ENCODE measurements around the gene COLEC11. TPM values are rescaled to one million over a fixed set of nuclear protein-coding genes. Genes with fewer than 3 reads are reported as not detected.

The COLEC11 gene
- polyA plus RNA-seq, 2 of the 4 experiments (the other 2 are of a cell fraction) = 0.30 to 0.97 TPM

DNA sequence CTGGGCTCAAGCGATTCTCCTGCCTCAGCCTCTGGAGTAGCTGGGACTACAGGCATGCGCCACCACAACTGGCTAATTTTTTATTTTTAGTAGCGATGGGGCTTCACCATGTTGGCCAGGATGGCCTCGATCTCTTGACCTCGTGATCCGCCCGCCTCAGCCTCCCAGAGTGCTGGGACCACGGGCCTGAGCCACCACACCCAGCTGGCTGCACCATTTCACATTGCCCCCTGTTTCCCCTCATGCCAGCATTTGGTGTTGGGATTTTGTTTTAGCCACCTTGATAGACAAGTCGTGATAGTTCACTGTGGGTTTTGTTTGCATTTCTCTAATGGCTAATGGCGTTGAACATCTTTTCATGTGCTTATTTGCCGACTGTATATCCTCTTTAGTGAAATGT, 5.8 kb upstream of the COLEC11 start:
- no peak overlapping the region for H3K4me3 ChIP-seq
- ATAC-seq (no peak), FAIRE-seq (no peak), DNase-seq (ENCODE audit: low read depth in 1 of 2, low spot score in 1 of 2) (no peak)
- no peaks in the 10 kb centered on the region for H3K9me3 ChIP-seq
- WGBS (ENCODE audit: missing lambda C conversion rate) = 82% methylated on average over 11 of the region's 11 CpGs
- no peak overlapping the region for H3K27ac ChIP-seq
- ChIA-PET CTCF (no interaction called here), POLR2A (no interaction called here)
- no peak overlapping the region for H3K4me2 ChIP-seq
- peaks cover 37% of the 10 kb centered on the region for H3K4me1 ChIP-seq
- TF ChIP-seq NPAS2 (CRISPR knock-in tag; IDR thresholded peaks at IDR 0.05; ENCODE audit: borderline replicate concordance) = no peak
- no peak for TF ChIP-seq CBX2 (IDR thresholded peaks at IDR 0.05; ENCODE audit: borderline replicate concordance, low read depth)
- TF ChIP-seq SMC3 (IDR thresholded peaks at IDR 0.05) = no peak
- TF ChIP-seq, protein P1, sequence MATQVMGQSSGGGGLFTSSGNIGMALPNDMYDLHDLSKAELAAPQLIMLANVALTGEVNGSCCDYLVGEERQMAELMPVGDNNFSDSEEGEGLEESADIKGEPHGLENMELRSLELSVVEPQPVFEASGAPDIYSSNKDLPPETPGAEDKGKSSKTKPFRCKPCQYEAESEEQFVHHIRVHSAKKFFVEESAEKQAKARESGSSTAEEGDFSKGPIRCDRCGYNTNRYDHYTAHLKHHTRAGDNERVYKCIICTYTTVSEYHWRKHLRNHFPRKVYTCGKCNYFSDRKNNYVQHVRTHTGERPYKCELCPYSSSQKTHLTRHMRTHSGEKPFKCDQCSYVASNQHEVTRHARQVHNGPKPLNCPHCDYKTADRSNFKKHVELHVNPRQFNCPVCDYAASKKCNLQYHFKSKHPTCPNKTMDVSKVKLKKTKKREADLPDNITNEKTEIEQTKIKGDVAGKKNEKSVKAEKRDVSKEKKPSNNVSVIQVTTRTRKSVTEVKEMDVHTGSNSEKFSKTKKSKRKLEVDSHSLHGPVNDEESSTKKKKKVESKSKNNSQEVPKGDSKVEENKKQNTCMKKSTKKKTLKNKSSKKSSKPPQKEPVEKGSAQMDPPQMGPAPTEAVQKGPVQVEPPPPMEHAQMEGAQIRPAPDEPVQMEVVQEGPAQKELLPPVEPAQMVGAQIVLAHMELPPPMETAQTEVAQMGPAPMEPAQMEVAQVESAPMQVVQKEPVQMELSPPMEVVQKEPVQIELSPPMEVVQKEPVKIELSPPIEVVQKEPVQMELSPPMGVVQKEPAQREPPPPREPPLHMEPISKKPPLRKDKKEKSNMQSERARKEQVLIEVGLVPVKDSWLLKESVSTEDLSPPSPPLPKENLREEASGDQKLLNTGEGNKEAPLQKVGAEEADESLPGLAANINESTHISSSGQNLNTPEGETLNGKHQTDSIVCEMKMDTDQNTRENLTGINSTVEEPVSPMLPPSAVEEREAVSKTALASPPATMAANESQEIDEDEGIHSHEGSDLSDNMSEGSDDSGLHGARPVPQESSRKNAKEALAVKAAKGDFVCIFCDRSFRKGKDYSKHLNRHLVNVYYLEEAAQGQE (IDR thresholded peaks at IDR 0.05) = no peak
- no peak for TF ChIP-seq PHF8 (IDR thresholded peaks at IDR 0.05; ENCODE audit: borderline replicate concordance, low read depth)
- TF ChIP-seq KDM5A (IDR thresholded peaks at IDR 0.05) = no peak
- TF ChIP-seq, protein P2, sequence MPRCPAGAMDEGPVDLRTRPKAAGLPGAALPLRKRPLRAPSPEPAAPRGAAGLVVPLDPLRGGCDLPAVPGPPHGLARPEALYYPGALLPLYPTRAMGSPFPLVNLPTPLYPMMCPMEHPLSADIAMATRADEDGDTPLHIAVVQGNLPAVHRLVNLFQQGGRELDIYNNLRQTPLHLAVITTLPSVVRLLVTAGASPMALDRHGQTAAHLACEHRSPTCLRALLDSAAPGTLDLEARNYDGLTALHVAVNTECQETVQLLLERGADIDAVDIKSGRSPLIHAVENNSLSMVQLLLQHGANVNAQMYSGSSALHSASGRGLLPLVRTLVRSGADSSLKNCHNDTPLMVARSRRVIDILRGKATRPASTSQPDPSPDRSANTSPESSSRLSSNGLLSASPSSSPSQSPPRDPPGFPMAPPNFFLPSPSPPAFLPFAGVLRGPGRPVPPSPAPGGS (IDR thresholded peaks at IDR 0.05) = no peak
- TF ChIP-seq HDAC2 (IDR thresholded peaks at IDR 0.05) = no peak
- TF ChIP-seq EP300 (IDR thresholded peaks at IDR 0.05) = no peak
- TF ChIP-seq NFE2L2 (conservative IDR thresholded peaks at IDR 0.05; ENCODE audit: low read length) = no peak
- TF ChIP-seq JUN (IDR thresholded peaks at IDR 0.05) = no peak
- TF ChIP-seq, protein P3, sequence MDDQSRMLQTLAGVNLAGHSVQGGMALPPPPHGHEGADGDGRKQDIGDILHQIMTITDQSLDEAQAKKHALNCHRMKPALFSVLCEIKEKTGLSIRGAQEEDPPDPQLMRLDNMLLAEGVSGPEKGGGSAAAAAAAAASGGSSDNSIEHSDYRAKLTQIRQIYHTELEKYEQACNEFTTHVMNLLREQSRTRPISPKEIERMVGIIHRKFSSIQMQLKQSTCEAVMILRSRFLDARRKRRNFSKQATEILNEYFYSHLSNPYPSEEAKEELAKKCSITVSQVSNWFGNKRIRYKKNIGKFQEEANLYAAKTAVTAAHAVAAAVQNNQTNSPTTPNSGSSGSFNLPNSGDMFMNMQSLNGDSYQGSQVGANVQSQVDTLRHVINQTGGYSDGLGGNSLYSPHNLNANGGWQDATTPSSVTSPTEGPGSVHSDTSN (IDR thresholded peaks at IDR 0.05) = no peak
- no peak for TF ChIP-seq SREBF2 (IDR thresholded peaks at IDR 0.05)

DNA sequence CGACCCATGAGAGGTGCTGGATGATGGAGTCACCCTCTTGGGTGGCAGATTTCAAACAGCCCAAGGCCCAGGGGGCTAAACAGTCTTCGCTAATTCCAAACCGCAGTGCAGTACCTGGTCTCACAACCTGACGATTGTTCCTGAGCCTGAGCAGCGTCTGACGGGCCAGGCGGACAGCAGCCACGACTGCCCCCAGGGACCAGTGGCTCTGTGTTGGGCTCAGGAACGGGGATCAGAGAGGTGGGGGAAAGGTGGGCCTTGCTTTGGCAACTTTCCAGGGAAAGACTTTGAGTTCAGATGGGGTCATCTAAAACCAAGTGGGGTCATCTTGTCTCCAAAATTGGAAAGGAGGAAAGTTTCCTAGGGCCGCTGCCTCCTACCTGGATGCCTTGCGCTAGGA, 492 bp downstream of the COLEC11 start:
- FAIRE-seq = no peak
- ChIA-PET POLR2A (no interaction called here), CTCF (interaction anchor here (3.0 kb wide), 1 partner anchor 12 kb away, joined by 9 read pairs; no protein-coding TSS in a partner anchor)

DNA sequence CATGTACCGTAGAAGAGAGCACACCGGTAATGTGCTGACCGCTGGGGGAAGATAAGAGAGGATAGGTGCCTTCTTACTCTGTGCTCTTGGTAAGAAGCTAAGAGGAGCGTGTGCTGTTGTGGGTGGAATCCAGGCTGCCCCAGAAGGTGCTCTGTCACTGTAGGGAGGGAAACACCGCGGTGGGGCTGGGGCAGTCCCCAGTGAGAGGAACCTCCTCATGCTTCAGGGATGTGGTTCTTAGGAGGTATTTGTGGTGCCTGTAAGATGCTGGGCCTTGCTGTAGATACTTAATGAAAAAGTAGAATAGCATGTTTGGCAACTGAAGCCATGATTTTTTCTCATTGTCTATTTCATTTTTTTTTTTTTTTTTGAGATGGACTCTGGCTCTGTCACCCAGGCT, 1.1 kb downstream of the COLEC11 start:
- 85% methylated on average over 6 of the region's 6 CpGs for WGBS (ENCODE audit: missing lambda C conversion rate)
- Histone ChIP-seq H3K4me1 (no peaks in the 10 kb centered on the region), H3K27ac (no peak overlapping the region), H3K9me3 (no peaks in the 10 kb centered on the region), H3K4me2 (no peak overlapping the region), H3K4me3 (no peak overlapping the region)
- FAIRE-seq (no peak), DNase-seq (ENCODE audit: low read depth in 1 of 2, low spot score in 1 of 2) (no peak), ATAC-seq (peak in 1 of 2 experiments; percentile 14; a peak in 2 of 6 replicates)
- ChIA-PET POLR2A (no interaction called here), CTCF (interaction anchor here (0.7 to 3.0 kb wide), 2 partner anchors 12 to 60 kb away, joined by 4 to 9 read pairs; no protein-coding TSS in a partner anchor)
- TF ChIP-seq, protein P1 (IDR thresholded peaks at IDR 0.05) = no peak
- TF ChIP-seq CBX2 (IDR thresholded peaks at IDR 0.05; ENCODE audit: borderline replicate concordance, low read depth) = no peak
- TF ChIP-seq CHD4 (IDR thresholded peaks at IDR 0.05; ENCODE audit: borderline replicate concordance) = no peak
- TF ChIP-seq, protein P4, sequence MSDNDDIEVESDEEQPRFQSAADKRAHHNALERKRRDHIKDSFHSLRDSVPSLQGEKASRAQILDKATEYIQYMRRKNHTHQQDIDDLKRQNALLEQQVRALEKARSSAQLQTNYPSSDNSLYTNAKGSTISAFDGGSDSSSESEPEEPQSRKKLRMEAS (IDR thresholded peaks at IDR 0.05) = no peak
- no peak for TF ChIP-seq CHD2 (IDR thresholded peaks at IDR 0.05; ENCODE audit: low read length, partially characterized antibody)
- TF ChIP-seq, protein P5, sequence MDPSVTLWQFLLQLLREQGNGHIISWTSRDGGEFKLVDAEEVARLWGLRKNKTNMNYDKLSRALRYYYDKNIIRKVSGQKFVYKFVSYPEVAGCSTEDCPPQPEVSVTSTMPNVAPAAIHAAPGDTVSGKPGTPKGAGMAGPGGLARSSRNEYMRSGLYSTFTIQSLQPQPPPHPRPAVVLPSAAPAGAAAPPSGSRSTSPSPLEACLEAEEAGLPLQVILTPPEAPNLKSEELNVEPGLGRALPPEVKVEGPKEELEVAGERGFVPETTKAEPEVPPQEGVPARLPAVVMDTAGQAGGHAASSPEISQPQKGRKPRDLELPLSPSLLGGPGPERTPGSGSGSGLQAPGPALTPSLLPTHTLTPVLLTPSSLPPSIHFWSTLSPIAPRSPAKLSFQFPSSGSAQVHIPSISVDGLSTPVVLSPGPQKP (IDR thresholded peaks at IDR 0.05; ENCODE audit: low read depth, low read length) = no peak
- TF ChIP-seq MYC (IDR thresholded peaks at IDR 0.05; ENCODE audit: borderline replicate concordance, low read length) = no peak
- TF ChIP-seq RARB (CRISPR knock-in tag; IDR thresholded peaks at IDR 0.05) = no peak
- no peak for TF ChIP-seq FOXS1 (CRISPR knock-in tag; IDR thresholded peaks at IDR 0.05)
- no peak for TF ChIP-seq ESRRA (IDR thresholded peaks at IDR 0.05; ENCODE audit: borderline replicate concordance, low read length)
- TF ChIP-seq EP300 (IDR thresholded peaks at IDR 0.05) = no peak
- TF ChIP-seq CBX8 (IDR thresholded peaks at IDR 0.05) = no peak
- no peak for TF ChIP-seq SMC3 (IDR thresholded peaks at IDR 0.05)

More for the DNA sequence above, 492 bp downstream of the COLEC11 start:
- no peaks in the 10 kb centered on the region for H3K9me3 ChIP-seq
- H3K4me3 ChIP-seq = no peak overlapping the region
- DNase-seq (ENCODE audit: low read depth in 1 of 2, low spot score in 1 of 2) (no peak), ATAC-seq (no peak)
- no peak for TF ChIP-seq KDM5A (IDR thresholded peaks at IDR 0.05)
- no peak overlapping the region for H3K27ac ChIP-seq
- no peaks in the 10 kb centered on the region for H3K4me1 ChIP-seq
- 82% methylated on average over 11 of the region's 11 CpGs for WGBS (ENCODE audit: missing lambda C conversion rate)
- no peak overlapping the region for H3K4me2 ChIP-seq
